ENCODE results near the gene TMPRSS6.

The TMPRSS6 gene

DNA sequence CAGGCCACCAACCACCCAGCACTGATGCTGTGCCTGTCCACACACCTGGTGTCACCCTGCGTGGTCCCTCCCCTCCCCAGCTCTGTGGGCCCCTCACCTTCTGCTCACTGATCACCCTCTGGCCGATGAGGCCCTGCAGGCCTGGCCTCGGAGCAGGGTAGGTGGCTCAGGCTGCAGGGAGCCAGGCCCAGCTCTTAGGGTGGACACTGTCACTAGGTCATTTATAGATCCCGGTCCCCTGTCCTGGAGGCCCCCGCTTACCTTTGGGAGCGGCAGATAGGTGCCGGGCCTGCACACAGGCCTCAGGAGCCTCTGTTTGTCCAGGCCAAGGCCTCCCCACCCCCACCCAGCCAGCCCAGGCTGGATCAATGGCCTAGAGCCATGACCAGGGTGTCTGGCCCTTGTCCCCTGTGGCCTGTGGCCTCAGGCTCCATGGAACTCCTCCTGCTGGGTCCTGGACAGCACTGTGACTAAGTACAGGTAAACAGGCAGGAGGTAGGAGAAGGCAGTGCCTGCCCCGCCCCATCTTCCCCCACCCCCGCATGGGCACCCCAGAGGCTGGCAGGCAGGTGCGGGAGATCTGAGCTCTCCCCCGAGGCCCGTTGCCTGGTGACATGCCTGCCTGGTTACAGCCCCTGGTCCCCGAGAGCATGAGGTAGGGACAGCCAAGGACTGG lies at the start of gene TMPRSS6:
TSS of gene TMPRSS6 (minus strand) at position 472 of the 676 bp plus-strand sequence. CDS start 6,296 bp downstream, outside the sequence.
- no peak for DNase-seq

DNA sequence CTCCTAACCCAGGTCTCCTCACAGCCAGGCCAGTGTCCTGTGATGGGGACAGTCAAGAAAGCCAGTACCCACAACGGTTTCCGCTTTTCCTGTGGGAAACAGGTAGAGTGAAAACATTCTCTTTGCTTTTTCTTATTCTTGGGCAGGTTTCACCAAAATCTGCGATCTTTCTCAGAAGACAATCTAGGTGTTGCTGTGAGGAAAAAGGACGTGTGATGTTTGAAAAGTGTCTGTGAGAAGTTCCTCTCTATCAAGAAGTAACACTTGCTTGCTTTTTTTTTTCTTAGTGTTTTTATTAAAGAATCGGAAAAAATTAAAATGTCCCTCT lies 49.4 kb upstream of the TMPRSS6 start:
- no peak for DNase-seq

DNA sequence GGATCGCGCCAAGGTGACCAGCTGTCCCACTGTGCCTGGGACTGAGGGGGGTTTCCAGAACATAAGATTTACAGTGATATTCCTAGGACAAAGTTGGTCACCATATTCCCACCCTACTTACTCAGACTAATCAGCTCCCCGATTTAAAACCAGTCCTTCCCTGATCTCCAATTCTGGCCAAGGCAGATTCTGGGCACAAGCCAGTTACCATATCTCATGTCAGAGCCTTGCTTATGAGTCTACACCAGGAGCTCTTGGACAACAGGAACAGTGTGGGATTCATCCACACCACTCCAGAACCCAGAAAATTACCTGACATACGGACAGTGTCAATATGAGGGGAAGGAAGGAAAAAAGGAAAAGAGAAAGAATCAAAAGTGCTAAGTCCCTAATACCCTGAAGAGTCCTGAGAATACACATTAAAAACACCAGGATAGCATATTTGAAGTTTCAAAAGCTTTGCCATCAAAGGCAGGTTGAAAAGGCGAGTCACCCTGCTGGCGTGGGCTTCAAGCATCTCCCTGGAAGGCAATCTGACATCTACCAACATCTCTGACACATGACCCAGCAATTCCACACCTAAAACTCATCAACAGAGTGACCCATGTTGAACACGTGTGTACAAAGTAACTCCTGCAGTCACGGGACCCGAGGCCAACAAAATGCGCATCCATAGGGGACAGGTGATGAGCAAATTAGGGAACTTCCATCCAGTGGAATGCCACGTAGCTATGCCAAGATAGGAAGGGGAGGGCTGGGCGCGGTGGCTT lies 48.2 kb upstream of the TMPRSS6 start:
- DNase-seq: no peak

DNA sequence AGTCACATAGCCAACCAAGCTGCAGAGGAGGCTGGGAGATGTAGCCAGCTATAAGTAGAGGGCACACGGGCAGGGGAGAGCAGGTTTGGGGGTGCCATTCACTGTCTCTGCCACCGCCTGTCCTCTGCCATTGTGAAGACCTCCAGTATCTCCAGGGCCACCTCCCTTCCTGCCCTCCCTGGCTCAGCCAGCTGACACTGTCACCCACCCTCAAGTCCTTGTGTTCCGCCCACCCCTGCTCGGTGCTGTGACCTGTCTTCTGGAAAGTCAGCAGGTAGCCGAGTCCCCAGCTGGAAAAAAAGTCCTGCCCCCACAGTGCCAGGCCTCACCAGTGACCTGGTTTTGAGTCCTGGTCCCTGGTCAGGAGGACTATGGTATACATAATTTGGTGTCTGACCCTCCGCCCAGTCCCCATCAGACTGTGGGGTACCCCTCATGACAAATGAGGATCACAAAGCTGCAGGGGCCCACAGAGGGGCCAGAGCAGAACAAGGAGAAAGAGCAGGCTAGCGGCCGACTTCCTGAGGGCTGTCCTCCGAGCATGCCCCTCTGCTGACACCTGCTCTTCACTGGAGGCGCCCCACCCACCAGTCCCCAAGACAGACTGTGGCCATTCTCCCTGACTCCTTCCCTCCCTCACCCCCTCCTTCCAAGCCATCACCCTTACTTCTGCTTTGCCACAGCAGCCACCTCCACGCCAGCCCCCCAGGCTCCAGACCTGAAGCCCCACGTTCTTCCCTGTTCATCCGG lies 47.3 kb upstream of the TMPRSS6 start:
- no peak for DNase-seq

DNA sequence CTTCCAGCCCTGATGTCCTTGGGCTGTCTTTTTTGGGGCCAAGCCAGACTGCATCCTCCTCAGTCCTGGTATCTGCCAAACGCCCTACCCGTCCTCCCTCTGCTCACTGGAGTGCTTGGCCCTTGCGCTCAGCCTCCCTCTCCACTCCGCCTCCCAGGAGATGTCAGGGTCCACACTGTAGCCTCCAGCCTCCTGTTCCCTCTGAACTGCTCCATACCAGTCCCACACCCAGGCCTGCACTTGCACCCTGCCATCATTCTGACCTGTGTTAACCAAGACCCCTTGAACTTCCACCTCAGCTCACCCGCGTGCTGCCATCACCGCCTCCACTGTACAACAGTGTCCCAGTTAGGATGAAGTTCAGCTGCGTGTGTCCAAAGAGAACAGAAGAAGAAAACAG lies 46.5 kb upstream of the TMPRSS6 start:
- no peak for DNase-seq

DNA sequence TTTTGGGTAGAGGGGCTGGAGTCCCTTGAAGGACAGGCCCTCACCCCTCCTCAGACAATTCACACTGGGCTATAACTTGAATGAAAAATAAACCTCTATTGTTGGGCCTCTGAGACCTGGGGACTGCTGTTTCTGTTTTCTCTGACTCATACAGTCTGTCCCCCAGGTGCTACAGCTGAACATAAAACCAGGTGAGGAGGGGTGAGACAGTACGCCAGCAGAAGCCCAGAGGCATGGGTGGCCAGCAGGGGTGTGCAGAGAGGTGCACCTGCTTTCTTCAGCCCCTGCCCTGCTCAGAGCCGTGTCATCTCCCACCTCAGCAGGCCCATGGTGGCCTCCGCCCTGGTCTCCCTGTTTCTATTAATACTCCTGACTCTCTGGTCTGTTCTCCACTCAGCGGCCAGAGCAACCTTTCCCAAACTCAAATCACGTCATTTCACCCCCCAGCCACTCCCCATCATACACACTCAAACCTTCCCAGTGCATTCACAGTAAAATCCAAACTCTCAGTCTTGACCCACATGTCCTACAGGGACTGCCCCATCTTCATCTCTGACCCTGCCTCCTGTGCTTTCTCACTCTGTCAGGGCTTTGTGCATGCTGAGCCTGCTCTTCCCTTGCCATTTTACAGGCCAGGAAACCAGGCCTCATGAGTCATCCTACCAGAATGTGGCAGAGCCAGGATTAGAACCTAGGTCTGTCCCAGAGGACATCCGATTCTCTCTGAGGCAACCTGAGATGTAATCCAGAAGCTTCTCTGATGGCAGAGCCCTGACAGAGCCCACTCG lies 45.6 kb upstream of the TMPRSS6 start:
- no peak for DNase-seq

DNA sequence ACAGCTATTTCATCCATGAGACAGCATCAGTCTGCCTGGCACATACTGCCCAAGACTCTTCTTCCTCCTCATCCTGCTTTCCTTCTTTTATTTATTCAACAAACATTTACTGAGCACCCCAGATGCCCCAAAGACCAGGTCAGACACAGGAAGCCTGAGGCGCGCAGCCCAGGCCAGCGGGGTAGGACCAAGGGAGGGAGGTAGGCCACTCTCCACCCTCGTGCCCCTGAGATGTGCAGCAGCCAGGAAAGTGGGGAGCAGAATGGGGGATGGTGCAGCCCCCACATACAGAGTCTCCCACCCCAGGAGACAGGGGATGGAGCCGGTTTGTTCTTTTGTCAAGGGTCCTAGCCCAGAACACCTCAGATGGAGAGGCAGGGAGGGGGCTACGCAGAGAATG lies 44.4 kb upstream of the TMPRSS6 start:
- DNase-seq: no peak

DNA sequence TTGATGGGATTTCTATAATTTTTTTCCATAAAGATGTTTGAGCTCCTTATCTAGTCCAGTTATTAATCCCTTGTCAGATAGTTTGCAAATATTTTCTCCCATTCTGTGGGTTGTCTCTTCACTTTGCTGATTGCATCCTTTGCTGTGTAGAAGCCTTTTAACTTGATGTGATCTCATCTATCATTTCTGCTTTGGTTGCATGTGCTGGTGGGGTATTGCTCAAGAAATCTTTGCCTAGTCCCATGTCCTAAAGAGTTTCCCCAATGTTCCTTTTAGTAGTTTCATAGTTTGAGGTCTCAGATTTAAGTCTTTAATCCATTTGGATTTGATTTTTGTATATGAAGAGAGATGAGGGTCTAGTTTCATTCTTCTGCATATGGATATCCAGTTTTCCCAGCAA lies 41.9 kb upstream of the TMPRSS6 start:
- DNase-seq: no peak

DNA sequence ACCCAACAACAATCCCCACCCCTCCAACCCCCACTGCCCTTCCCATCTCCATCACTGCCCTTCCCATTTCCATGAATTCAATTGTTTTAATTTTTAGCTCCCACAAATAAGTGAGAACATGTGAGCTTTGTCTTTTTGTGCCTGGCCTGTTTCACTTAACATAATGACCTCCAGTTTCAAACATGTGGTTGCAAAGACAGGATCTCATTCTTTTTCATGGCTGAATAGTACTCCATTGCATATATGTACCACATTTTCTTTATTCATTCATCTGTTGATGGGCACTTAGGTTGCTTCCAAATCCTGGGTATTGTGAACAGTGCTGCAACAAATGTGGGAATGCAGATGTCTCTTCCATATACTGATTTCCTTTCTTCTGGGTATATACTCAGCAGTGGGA lies 41.2 kb upstream of the TMPRSS6 start:
- no peak for DNase-seq

DNA sequence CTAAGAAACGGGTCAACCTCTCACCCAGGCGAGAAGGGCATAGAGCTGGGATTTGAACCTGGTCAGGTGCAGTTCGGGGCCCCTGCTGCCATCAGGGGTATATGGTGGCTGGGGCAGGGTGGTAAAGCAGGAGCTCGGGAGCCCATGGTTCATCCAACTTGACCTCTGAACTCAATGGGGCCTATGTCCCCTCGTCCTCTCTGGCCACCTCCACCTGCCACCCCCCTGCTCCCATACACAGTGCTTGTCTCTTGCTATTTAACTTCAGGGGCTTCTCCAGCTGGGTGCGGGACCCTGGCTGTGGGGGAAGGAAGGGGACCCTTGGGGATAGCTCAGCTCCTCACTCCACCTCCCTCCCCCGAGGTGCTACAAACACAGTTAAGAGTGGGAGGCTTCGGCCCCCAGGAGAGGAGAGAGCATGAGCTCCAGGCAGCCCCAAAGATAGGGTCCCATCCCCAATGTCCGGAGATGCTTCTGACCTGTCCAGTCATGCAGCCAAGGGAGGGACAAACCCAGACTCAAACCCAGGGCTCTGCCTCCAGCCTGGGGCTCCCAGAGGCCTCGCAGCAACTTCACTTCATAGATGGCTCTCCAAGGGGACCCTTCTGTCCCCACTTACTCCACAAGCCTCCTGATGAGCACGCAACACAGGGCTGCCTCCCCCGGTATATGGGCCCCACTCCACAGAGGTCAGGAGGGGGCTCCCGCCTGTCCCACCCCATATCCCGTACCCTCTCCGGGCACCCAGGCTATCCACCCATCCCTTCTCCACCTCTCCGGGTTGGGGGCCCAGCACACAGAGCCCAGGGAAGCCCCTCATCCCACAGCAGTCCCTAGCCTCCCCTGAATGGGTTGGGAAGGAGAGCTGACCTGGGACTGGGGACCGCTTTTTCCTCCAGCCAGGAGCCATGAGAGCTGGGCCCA lies 39.5 kb upstream of the TMPRSS6 start:
- no peak for DNase-seq

DNA sequence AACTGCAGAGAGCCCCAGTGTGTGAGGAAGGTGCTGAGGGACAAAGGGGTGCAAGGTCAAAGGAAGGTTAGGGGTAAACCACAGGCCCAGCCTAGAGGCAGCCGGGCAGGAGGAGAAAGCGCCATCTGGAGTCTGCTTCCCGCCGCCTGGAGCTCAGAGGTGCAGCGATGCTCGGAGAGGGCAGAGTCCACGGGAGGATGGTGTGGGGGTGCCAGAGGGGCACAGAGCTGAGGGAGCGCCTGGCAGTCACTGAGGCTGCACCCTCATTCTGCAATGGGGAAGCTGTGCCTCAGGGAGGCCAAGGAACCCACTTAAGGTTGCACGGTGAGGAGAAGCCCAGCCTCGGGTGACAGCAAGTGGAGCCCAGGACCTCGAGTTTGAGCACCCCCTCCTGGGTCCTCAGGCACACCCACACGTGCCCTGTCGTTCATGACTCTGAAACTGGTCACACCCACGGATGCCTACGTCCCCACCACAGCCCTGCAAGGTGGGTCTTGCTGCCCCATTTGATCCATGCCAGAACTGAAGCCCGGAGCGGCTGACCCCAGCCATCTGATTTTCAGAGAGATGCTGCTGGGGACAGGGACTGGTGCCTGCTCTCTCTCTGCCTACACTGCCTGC lies 38.6 kb upstream of the TMPRSS6 start:
- DNase-seq: no peak

DNA sequence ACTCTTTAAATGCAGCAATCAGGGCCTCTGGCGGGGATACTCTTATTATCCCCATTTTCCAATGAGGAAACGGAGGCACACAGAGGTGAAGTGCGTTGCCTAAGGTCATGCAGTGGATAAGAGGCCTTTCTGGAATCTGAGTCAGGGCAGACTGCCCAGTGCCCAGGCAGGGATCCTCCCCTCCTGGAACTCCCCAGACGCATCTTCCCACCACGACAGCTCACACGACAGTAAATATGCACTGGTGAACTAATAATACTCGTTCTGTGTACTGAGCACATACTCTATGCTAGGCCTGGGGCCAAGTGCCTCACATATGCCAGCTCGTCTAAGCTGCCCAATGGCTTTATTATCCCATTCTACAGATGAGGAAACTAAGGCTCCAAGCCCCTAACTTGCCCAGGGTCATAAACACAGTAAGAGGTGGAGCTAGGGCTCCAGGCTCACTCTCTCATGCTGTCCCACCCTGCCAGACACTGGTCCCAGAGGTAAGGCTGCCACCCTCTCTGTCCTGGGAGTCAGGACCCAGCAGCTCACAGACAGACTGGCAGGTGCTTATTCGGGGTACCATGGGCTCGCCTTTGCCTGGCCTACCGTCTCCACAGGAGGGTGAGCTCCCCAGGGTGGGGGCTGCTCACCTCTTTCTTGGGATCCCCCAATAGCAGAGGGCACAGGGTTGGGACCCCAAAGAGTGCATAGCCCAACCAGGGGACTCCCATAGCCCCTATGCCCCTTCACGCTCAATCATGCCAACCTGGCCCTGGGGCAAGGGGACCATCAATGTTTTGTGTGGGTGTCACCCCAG lies 37.9 kb upstream of the TMPRSS6 start:
- no peak for DNase-seq

DNA sequence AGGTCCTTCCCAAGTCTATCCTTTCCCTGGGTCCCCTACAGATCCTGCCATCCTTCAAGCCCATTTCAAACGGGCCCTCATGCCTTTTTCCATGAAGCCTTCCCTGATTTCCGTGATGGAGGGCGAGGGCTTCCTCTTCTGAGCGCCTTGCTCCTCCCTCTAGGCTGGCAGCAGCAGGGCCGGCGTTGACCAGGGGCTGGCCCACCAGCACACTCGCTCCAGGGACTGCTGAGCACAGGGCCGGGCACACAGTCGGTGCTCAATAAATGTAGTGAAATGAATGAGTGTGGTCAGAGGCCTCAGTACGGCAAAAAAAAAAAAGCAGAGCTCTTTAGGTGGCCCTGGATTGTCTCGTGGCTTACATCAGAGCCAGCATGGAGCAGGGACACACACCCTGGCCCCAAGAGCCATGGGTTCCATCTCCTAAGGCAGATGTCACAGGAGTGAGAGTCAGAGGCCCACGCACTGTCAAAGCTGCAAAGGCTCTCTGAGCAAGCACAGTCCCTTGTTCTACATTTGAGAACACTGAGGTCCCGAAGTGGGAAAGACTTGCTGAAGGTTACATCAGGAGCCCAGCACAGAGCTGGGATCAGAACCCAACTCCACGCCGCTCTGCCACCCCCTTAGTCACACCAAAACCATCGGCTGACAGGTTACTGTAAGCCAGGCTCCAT lies 37.1 kb upstream of the TMPRSS6 start:
- no peak for DNase-seq

DNA sequence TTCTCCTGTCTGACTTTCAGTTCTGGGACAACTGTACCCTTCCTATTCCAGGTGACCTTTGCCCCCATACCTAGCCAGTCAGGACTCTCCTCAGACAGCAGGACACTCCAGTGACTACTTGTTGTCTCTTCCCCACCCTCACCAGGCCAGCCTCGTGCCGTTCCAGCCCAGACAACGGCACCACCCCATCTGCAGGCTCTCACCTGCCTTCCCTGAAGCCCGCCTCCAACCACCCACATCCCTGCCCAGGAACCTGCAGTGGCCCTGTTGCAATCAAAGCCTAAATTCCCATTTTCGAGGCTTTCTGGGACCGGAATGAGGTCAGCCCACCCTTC lies 36.5 kb upstream of the TMPRSS6 start:
- DNase-seq: no peak

DNA sequence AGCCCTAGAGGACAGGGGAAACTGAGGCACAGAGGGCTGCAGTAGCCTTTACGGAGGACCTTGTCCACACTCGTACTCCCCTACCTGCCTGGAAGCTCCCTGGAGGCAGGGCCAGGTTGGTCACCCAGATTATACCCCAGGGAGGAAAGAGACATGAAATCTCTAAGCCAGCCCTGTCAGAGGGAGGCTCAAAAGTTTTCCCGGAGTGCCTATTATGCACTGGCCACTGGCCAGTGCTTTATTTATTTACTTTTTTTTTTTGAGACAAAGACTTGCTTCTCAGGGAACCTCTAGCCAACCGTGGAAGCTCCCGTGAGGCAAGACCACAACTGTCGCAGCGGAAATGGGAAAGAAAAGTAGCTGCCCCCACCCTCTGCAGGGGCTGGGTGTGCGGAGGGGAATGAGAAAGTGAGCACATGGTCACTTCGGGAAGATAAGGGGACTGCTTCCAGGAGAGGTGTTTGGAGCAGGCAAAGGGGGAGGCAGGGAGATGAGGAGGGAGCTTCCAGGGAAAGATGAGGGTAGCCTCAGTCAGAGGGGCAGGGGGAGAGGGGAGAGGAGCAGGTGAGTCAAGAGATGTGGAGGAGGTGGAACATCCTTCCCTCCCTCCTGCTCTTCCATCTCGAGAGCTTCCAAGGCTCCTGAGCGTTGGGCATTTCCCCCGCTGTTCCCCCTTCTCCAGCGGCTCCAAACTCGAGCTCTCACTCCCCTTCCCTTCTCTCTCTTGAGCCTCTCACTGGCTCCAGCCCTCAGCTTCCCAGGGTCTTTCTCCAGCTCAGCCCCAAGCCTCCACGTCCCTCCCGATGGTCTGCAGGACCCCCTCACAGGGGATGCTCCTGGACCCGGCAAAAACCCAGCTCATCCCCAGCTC lies 35.9 kb upstream of the TMPRSS6 start:
- DNase-seq: no peak

DNA sequence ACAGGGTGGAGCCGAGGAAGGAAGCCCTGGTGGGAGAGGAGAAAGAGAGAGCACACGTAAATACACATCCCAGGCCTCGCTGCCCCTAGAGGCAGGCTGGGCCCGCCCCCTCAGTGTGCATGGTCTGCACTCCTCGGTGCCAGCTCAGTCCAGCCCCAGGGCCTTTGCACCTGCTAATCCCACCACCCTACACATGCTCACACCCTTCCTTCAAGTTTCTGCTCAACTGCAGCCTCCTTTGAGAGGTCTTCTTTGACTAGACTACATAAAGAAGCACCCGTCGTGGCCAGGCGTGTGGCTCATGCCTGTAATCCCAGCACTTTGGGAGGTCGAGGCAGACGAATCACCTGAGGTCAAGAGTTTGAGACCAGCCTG lies 34.7 kb upstream of the TMPRSS6 start:
- DNase-seq: no peak

DNA sequence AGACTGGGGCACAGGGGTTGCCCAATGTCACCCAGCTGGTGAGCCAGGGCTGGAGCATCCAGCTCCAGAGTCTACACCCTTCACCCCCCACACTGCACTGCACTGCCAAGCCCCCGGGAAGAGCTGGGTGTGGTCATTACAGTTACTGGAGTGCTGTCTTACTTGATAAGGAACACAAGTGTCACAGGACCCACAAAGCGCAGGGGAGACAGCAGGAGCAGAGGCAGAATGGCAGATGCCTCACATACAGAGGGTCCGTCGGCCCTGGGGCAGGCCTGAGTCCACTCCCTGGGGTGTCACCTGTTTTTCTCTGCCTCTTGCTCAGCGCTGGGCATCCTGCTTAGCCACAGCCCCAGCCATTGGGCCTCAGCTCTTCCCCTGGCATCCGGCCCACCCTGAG lies 32.5 kb upstream of the TMPRSS6 start:
- DNase-seq: no peak

DNA sequence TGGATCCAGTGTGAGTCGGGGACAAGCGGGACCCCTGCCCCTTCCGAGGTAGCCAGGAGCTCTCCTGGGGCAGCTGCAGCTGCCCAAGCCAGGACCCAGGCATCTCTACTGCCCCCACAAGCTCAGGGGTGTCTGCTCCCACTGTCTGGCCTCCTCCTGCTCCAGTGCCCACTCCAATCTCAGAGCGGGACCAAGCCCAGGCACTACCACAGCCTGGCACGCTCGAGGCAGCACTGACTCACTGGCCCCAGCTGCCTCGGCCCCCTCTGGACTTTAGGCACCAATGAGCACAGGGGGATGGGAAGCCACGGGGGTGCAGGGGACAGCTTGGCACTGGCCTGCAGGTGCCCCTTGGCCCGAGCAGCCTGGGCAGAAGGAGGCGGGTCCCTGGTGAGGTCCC lies 32.0 kb upstream of the TMPRSS6 start:
- DNase-seq: no peak

DNA sequence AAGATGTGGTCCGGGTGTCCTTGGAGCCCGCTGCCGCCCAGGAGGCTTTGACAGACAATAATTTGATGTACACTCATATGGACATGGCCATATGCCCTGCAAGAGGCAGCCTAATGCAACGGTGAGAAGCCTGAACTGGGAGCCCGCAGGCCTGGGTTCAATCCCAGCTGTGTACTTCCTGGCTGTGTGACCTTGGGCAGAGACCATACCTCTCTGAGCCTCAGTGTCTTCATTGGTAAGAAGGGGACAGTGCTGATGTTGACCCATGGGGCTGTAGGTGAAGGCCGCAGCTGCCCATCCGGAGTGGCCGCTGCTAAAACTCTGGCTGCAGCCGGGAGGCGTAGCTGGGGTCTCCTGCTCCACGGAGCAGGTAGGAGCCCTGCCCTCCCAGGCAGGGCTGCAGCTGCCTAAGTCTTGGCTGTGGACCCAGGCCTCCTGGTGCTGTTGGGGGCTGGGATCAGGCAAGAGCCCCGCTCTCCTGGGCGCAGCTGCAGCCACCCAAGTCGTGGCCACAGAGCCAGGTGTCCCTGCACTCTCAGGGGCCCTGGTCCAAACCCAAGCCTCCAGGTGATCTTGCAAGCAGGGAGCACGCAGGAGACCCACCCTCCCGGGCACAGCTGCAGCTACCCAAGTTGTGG lies 31.3 kb upstream of the TMPRSS6 start:
- no peak for DNase-seq

All from amniotic stem cell (primary cell).